Inflammatory macrophage treated with lipopolysaccharide for 1 hour (primary cell): ENCODE measurements around the gene APOBEC3H.
A peak's percentile ranks its signal among the peaks of the same experiment; 100 is the strongest.

Source experiments
- DNase-seq, 2 donors: peaks; one replicate each; pipeline ENCODE4 v3.0.0-alpha.2; 2020 to 2022

Gene APOBEC3H

GRCh38 chr22:39114112-39114511 is 17.1 kb downstream of the APOBEC3H start:
- DNase-seq, result no peak

GRCh38 chr22:39115570-39115969 is 18.5 kb downstream of the APOBEC3H start:
- no peak for DNase-seq

DNA sequence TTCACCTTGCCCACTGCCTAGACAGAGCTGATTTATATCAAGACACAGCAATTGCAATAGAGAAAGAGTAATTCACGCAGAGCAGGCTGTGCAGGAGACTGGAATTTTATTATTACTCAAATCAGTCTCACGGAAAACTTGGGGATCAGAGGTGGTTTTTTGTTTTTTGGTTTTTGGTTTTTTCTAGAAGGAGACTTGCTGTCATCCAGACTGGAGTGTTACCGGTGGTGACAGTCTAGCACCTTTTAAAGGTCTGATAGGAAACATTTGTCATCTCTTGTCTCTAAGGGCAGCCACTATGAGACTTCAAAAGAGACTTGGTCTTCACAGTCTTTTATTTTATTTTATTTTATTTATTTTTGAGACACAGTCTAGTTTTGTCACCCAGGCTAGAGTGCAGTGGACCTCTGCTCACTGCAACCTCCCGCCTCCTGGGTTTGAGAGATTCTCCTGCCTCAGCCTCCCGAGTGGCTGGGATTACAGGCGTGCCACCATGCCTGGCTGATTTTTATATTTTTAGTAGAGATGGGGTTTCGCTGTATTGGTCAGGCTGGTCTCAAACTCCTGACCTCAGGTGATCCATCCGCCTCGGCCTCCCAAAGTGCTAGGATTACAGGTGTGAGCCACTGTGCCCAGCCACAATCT is 19.1 kb downstream of the APOBEC3H start:
- no peak for DNase-seq

DNA sequence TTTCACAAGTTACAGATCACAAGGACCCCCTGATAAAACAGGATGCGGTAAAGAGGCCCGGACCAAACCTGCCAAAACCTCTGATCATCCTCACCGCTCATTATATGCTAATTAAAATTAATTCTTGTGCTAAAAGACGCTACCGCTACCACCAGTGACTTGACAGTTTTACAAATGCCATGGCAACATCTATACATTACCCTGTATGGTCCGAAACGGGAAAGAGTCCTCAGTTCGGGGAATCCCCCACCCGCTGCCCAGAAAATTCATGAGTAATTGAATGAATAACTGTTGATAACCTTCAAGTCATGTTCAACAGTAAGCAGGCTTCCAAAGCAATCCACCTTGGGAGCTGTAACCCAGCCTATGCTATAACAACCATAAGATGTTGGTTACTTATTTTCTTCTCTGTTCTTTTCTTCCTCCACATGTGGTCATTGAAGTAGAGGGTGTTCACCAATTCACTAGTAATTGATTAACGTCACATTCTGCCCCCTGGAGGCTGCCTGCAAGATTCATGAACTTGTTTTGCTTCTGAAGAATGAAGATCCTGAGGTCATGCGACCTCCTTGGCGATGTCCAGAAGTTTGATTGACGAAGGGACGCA is 20.6 kb downstream of the APOBEC3H start:
- DNase-seq, result peak; percentile 68 to 71

- no peak for DNase-seq
Measured at GRCh38 chr22:39120983-39121382, 23.9 kb downstream of the APOBEC3H start.

DNA sequence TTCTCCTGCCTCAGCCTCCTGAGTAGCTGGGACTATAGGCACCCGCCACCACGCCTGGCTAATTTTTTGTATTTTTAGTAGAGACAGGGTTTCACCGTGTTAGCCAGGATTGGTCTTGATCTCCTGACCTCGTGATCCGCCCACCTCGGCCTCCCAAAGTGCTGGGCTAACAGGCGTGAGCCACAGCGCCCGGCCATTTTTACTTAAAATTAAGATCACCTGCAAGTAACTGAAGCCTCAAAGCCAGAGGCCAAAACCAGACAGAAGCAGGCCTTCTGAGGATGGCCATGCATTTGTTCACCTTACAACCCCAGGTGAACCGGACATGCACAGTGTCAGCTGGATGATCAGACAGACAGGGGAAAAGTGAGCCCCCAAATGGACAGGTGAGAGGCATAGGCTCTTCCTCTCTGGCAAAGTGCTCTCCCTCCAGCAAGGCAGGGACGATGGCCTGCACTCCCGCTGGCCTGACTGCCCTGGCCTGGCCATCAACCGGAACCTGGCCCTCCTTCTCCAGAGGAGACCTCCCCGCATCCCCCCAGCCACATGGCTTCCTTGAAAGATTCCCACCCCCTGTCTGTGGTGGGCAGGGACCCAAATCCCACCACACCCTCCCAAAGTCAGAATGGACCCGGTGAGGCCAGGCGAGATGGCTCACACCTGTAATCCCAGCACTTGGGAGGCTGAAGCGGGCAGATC is 25.9 kb downstream of the APOBEC3H start:
- DNase-seq, result no peak

DNA sequence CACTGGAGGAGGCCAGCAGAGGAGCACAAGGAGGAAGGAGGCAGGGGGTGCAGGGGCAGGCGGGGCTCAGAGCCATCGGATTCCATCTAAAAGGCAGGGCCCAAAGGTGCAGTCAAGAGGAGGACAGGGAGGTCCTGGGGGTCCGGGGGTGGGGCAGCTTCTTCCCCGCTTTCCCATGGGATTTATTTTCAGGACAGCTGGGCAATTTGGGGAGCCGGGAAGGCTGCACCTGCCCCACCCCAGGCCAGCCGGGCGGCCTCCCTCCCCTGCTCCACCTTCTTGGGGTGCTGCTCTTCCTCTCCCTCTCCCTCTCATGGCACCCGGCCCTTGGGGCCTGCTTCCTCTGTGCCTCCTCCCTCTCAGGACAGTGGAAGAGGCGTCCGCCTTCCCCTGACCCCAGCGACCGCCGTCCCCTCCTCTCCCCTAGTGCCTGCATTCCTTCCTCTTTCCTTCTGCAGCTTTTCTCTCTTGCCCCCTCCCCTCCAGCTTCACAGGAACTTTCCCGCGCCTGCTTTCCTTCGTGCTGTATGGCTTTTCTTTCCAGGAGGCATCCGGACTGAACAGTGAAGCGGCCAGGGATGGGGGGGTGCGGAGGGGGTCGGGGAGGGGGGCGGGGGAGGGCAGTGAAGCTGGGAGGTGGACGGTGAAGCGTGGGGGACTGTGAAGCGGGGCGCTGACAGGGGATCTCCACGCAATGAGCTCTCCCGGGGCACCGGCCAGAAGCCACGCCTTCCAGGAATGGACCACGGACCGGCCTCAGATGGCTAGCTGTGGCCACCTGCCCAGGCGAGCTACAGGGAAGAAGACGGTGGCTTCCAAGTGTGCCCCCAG is 26.9 kb downstream of the APOBEC3H start:
- no peak for DNase-seq

GRCh38 chr22:39125622-39126021 is 28.6 kb downstream of the APOBEC3H start:
- DNase-seq, result no peak

DNA sequence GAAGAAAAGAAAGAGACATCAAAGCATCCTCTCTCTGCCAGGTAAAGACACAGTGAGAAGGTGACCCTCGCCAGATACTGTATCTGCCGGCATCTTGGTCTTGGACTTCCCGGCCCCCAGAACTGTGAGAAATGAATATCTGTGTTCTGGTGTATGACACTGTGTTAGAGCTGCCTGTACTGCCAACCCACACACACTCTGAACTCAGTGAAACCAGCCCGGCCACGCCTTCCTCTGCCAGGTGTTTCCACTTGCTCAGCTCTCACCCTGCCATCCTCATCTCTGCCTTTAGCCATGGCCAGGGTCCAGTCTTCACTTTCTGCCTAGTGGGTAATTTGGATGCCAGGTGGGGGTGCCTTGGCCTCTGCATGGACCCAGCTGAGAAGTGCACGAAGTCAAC is 31.5 kb downstream of the APOBEC3H start:
- no peak for DNase-seq

- DNase-seq, result no peak
Measured at GRCh38 chr22:39129081-39129480, 32.0 kb downstream of the APOBEC3H start.

DNA sequence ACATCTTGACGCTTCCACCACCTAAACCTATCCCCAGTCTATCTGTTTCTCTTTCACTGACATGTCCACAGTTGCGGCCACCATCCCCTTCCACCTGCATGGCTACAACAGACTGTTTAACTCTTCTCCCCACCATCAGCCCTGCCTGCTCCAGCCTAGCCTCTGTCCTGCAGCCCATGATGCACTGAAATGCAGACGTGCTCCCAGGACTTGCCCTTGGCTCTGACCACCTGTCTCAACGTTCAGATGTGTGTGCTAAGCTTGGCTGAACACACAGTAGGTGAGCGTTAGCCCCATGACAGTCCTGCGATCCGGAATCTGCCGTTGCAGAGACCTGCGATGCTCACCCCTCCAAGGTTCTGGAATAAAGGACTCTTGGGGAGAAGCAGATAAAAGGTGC is 32.7 kb downstream of the APOBEC3H start:
- DNase-seq, result no peak

GRCh38 chr22:39130152-39130704 is 33.2 kb downstream of the APOBEC3H start:
- DNase-seq, result no peak

DNA sequence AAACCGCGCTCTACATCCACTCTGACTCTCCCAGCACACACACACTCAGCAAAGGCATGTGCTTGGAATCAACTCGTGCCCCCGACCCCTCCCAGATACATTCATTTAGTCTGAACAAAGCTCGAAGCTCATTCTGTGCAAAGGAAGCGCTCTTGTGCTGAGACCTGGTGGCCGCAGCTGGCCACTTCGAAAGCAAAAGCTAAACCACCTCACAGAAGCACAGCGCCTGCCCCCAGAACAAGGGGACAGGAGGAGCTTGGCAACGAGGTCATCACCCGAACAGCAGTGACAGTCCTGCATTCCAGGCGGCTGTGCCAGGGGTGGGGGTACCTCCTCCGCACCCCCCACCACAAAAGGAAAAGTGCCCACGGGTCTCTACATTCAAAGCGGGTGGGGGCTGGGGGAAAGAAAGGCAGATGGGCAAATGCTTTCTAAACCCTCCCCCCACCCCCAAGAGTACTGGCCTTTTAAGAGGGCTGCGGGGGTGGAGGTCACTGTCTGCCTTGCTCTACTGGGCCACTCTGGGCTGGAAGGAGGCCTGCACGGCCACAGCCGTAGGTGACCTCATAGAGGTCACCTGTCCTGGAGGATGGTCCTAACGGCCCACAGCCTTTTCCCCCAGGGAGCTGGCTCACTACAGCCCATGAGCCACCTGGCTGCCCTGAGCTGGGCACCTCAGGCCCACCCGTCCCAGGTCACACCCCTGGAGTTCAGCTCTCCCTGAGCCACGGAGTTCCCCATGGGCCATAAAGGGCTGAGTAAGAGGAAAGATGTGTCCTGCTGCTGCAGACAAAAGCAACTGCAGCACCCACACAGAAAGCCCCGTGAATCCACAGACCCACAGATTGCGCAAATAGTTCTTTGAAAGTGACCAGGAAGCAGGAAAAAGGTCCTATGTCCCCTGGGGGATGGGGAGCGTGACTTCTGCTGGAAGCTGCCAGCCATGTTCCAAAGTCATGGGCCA is 34.1 kb downstream of the APOBEC3H start:
- DNase-seq, result peak; percentile 76 to 93

DNA sequence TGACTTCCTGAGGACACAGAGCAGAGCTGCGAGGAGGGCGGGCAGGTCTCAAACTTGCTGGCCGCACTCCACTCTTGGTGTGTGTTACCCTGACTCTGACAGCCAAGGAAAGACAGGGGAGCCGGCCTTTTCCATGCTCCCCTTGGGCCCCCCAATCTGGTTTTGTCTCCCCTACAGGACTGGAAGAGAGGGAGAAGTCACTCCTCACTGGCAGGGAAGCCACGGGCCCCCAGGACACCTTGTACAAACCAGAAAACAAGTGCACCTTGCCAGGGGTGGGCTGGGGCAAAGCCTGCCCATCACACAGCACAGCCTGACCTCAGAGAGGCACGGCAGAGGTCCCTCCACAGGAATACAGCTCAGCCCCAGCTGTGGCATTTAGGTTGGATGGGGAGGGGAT is 35.2 kb downstream of the APOBEC3H start:
- DNase-seq, result no peak

- DNase-seq, result no peak
Measured at GRCh38 chr22:39132871-39133524, 36.0 kb downstream of the APOBEC3H start.

DNA sequence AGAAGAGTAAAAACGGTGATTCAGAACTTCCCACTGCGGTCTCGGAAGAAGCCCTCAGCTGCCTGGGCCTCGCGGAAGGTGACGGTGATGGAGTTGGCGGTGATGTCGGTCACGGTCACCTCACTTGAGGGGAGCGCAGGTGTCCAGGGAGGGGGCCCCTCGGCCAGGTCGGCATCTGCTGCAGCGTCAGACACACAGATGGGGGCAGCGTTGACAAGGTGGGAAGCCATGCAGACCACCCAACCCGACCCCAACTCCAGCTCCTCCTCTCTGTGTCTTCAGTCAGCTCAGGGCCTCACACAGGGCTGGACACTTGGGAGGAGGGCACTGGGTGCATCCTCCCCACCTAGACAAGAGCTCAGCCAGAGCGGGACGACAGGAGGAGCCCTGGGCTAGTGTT is 36.8 kb downstream of the APOBEC3H start:
- DNase-seq, result no peak

DNA sequence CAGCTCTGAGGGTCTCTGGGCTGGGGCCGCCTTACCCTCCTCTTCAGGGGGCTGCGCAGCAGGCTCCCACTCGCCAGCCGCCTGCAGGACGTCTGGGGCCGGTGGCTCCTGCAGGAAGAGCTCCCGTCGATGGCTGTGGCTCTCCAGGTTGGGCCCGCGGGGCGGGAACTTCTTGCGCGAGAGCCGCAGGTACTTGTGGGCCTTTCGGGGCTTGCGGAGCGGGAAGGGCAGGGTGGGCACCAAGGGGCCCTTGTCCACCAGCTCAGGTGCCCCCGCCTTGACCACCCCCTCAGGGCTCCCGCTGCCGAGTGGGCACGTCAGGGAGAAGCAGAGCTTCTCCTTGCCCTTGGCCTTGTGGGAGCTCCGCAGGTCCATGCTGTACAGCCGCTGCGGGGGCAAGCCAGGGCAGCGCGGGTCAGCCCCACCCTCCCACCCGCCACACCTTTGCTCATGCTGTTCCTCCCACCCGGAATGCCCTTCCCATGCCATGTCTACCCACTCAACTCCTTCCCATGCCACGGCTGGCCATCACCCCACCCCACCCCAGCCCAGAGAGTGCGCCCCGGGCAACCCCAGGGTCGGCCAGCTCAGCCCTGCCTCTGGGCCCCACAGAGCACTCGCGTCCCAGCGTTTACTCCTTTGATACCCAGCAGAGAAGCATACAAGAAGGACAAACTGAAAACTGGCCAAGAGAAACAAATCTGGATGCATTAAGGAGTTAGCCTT is 37.5 kb downstream of the APOBEC3H start:
- DNase-seq, result no peak

DNA sequence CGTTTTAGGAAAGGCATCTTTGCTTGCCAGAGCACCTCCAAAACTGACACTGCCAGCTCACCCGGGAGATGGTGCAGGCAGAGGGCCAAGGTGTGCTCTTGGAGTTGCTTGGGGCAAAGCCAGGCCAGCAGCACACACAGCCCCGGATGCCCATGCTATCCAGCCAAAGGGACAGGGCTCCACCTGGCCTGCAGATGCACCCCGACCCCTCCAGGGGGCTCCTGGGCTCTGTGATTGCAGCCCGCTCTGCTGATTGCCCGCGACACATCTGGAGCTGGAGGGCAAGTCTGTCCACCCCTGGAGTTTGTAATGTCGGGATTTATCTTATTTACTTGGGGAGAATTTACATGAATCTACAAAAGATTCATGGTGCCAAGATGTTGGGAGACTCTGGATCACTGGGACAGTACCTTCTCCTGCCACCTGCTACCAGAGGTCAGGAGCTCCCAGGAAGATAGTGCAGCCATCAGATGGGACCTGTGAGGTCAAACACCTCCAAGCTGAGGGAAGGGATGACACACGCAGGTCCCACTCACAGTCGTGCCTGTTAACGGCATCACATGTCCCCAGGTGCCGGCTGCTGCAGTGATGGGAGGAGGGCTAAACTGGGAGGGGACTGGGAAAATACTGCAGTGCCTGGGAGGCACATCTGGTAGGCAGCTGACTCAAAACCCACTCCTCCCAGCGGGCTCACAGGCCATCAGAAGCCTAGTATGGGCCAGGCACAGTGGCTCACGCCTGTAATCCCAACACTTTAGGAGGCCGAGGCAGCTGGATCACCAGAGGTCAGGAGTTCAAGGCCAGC is 38.2 kb downstream of the APOBEC3H start:
- DNase-seq, result no peak

- DNase-seq, result no peak
Measured at GRCh38 chr22:39136317-39136716, 39.3 kb downstream of the APOBEC3H start.
